Testis (tissue), 3 donors: ENCODE results near the gene CD96. TPM values are rescaled to one million over a fixed set of nuclear protein-coding genes. Genes with fewer than 3 reads are reported as not detected.

Experiments
- DNase-seq: peaks from one replicate; pipeline ENCODE4 v3.0.0-alpha.2; 2019
- H3K27ac ChIP-seq, 2 donors: fragments of 200-600 bp; sonication (generic); one replicate each; pipeline ENCODE4 v1.5.1; 2019
- H3K27me3 ChIP-seq: fragments of 200-600 bp; sonication (generic); one replicate; pipeline ENCODE4 v1.5.1; 2019
- H3K36me3 ChIP-seq: fragments of 200-600 bp; sonication (generic); one replicate; pipeline ENCODE4 v1.5.1; 2017; ENCODE audit warnings: low read depth; ENCODE audit errors: missing control alignments
- H3K4me1 ChIP-seq: fragments of 200-600 bp; sonication (generic); one replicate; pipeline ENCODE4 v1.5.1; 2019
- H3K4me3 ChIP-seq, 2 donors: fragments of 200-600 bp; sonication (generic); one replicate each; pipeline ENCODE4 v1.5.1; 2017 to 2019
- H3K9me3 ChIP-seq: fragments of 200-600 bp; sonication (generic); one replicate; pipeline ENCODE4 v1.5.1; 2017
- POLR2A ChIP-seq: fragments of 450-650 bp; IDR thresholded peaks from one replicate; pipeline ENCODE4 v1.6.1; 2017; ENCODE audit warnings: antibody characterized with exemption, mild to moderate bottlenecking, moderate library complexity
- WGBS, 2 donors: methylation state at CpG; one replicate each; pipeline ENCODE4 v1.1.5; 2018; 5-methylcytosine and 5-hydroxymethylcytosine counted together
- intact Hi-C: fragments of 100-400 bp; cut with DNase I; formaldehyde crosslinking; loops from one replicate; pipeline ENCODE4 v1.15.1; 2023; ENCODE audit warnings: low total_unique reads
- polyA plus RNA-seq: library from polyadenylated mRNA; stranded (reverse); fragments of 350-450 nt; fragmentation: Illumina TruSeq; extraction: RNeasy Lipid Tissue Mini Kit (QIAGEN cat#74804); gene quantifications from one replicate; pipeline ENCODE4 v1.2.3, GENCODE V29; 2014; ENCODE audit warnings: low read depth, low replicate concordance; ENCODE audit not compliant: insufficient read depth
- total RNA-seq, 2 donors: library from RNA; depleted of rRNA; stranded (reverse); fragments of >200 nt; gene quantifications; one replicate each; pipeline ENCODE4 v1.2.3, GENCODE V29; 2016
- TF ChIP-seq, protein P1 (sequence below), 3 experiments: fragments of 450-650 bp in 2 of 3; fragments of 200-600 bp in 1 of 3; sonication (generic) in 1 of 3; IDR thresholded peaks; one replicate each; pipeline ENCODE4 v1.5.1; 2016 to 2019; ENCODE audit warnings: antibody characterized with exemption in 3 of 3, mild to moderate bottlenecking in 2 of 3, moderate library complexity in 1 of 3

CD96 gene
- total and polyA plus RNA-seq, 3 donors from 2014 or later, result 0.16 to 1.5 (median 0.99) TPM

DNA sequence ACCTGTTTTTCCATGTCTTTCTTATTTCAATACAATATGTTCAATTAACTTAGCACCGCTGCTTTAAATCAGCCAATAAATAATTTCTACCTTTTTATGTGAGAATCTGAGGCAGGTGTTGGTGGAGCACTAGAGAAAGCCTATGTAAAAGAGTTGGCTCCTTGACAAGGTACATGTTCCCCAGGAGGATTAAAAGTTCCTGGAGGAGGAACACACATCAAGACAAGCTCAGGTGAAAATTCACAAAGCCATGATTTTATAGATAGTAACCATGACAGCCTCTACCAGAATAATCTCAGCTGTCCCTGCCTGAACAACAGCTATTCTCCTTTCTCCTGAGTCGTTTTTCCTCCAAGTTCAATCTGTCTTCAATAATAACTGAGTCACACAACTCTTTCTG lies 56.6 kb downstream of the CD96 start:
- Histone ChIP-seq H3K4me1 (no peaks in the 10 kb centered on the region), H3K4me3 (no peak overlapping the region), H3K36me3 (no peaks in the 10 kb centered on the region), H3K27me3 (no peaks in the 10 kb centered on the region), H3K9me3 (no peaks in the 10 kb centered on the region), H3K27ac (no peak overlapping the region)
- intact Hi-C loops, result no loop called here
- TF ChIP-seq, protein P1, sequence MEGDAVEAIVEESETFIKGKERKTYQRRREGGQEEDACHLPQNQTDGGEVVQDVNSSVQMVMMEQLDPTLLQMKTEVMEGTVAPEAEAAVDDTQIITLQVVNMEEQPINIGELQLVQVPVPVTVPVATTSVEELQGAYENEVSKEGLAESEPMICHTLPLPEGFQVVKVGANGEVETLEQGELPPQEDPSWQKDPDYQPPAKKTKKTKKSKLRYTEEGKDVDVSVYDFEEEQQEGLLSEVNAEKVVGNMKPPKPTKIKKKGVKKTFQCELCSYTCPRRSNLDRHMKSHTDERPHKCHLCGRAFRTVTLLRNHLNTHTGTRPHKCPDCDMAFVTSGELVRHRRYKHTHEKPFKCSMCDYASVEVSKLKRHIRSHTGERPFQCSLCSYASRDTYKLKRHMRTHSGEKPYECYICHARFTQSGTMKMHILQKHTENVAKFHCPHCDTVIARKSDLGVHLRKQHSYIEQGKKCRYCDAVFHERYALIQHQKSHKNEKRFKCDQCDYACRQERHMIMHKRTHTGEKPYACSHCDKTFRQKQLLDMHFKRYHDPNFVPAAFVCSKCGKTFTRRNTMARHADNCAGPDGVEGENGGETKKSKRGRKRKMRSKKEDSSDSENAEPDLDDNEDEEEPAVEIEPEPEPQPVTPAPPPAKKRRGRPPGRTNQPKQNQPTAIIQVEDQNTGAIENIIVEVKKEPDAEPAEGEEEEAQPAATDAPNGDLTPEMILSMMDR (IDR thresholded peaks at IDR 0.05), result no peak
- TF ChIP-seq POLR2A, result no peak
- 59 to 69% methylated on average over 2 of the region's 2 CpGs for WGBS, 2 donors
- DNase-seq, result no peak

DNA sequence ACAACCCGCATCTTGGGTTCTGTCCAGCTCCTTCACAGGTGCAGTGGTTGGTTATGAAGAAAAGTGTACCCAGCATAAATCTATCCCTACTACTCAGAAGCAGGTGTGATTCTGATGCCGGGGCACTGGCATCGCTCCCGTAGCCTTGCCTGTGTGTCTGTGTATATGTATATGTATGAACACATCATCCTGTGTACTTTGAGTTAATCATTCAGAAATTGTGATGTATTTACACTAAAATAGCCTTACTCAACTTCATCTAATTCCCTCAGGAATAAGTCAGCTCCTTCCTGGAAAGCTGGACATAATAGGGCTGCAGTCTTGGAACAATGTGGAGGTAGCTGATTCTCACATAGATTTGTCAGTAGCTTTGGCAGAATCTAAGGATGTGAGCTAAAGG lies 59.8 kb downstream of the CD96 start:
- intact Hi-C loops, result no loop called here
- TF ChIP-seq, protein P1 (IDR thresholded peaks at IDR 0.05), result no peak
- no peak for TF ChIP-seq POLR2A
- 91 to 95% methylated on average over 4 of the region's 4 CpGs for WGBS, 2 donors
- Histone ChIP-seq H3K27ac (no peak overlapping the region), H3K36me3 (no peaks in the 10 kb centered on the region), H3K27me3 (no peaks in the 10 kb centered on the region), H3K4me3 (no peak overlapping the region), H3K9me3 (no peaks in the 10 kb centered on the region), H3K4me1 (no peaks in the 10 kb centered on the region)
- no peak for DNase-seq

GRCh38 chr3:111603679-111604078 lies 61.7 kb downstream of the CD96 start:
- 90 to 96% methylated on average over 1 of the region's 1 CpG for WGBS, 2 donors
- no peak for DNase-seq
- Histone ChIP-seq H3K27me3 (no peaks in the 10 kb centered on the region), H3K9me3 (no peaks in the 10 kb centered on the region), H3K27ac (no peak overlapping the region), H3K4me1 (no peaks in the 10 kb centered on the region), H3K36me3 (no peaks in the 10 kb centered on the region), H3K4me3 (no peak overlapping the region)
- TF ChIP-seq, protein P1 (IDR thresholded peaks at IDR 0.05), result no peak
- intact Hi-C loops, result no loop called here

DNA sequence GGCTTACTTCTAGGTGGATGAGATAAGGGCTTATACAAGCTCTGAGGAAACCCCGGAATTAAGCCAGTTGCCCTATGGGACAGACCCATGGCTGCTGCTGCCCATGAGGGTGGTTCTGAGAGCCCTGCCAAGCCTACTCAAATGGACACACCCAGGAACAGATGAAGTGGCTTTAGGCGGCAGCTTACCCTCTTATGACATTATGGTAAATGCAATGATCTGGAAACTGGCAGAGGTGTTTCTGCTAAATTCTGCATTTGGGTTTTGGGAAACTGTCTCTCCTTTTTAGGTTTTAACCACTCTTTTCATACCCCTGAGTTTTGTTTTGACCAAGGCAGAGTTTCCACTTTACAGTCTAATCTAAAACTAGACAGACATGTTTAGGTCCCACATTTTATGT lies 62.1 kb downstream of the CD96 start:
- TF ChIP-seq POLR2A, result no peak
- TF ChIP-seq, protein P1 (IDR thresholded peaks at IDR 0.05), result no peak
- Histone ChIP-seq H3K27ac (no peak overlapping the region), H3K36me3 (no peaks in the 10 kb centered on the region), H3K4me3 (no peak overlapping the region), H3K4me1 (no peaks in the 10 kb centered on the region), H3K9me3 (no peaks in the 10 kb centered on the region), H3K27me3 (no peaks in the 10 kb centered on the region)
- 89 to 96% methylated on average over 2 of the region's 2 CpGs for WGBS, 2 donors
- no peak for DNase-seq
- intact Hi-C loops, result no loop called here

DNA sequence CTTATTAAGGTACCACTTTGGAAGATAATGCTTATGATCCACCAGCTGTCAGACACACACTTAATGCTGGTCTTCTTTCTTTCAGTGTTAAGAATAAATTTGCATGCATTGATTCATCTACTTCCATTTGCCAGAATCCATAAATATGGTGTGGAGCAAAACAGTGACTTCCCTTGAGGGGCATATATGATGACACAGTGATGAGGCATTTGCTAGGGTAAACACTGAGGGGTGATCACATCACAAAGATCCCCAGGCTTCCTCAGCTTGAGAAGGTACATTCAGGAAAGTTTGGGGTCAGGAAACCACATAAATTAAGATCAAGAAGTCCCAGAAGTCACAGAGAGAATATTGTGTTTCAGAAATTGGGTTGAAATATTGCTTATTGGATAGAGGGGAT lies 63.0 kb downstream of the CD96 start:
- H3K4me3 ChIP-seq, result no peak overlapping the region
- H3K27ac ChIP-seq, result no peak overlapping the region
- TF ChIP-seq POLR2A, result no peak
- TF ChIP-seq, protein P1 (IDR thresholded peaks at IDR 0.05), result no peak
- H3K9me3 ChIP-seq, result no peaks in the 10 kb centered on the region
- intact Hi-C loops, result no loop called here
- no peak for DNase-seq
- H3K4me1 ChIP-seq, result no peaks in the 10 kb centered on the region
- H3K27me3 ChIP-seq, result no peaks in the 10 kb centered on the region
- H3K36me3 ChIP-seq, result no peaks in the 10 kb centered on the region
